MM.1S (cell line): Measurements from ENCODE around the gene SLC38A10.

Experiments
- CTCF ChIP-seq: fragments of 300-600 bp; sonication (generic); IDR thresholded peaks from 2 replicates; pipeline ENCODE4 v1.5.1; 2016; ENCODE audit warnings: antibody characterized with exemption, low read length, mixed read lengths
- EZH2phosphoT487 ChIP-seq: fragments of 300-600 bp; sonication (generic); IDR thresholded peaks from 2 replicates; pipeline ENCODE4 v1.6.1; 2018; ENCODE audit warnings: antibody characterized with exemption, low read length

DNA sequence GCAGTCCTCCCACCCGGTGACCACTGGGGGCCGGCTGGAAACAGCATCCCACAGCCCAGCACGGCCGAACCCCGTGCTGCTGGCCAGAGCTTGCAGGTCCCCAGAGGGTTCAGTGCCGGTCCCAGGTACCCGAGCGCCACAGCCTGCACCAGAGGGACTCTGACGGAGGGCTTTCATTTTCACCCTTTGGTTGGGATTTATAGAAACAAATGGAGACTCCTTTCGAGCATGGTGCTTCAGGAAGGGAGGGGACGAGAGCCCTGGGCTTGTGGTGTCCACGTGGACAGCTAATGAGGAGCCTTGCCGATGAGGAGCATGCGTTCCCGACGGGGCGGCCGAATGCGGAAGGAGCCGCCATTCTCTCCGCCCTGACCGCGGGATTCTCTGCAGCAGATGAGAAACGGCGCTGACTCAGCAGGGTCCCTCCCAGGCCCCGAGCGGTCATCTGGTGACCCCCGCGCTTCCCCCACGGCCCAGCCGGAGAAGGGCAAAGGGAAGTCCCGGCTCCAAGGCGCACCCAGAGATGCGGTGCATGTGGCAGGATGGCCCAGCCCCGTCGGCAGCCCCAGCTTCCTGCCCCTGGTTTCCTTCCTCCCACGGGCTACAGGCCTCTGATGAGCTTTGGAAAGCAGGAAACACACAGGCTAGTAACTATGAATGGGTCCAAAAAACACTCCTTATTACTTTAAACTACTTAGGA is 9.8 kb downstream of the SLC38A10 start:
- no peak for TF ChIP-seq CTCF
- no peak for TF ChIP-seq EZH2phosphoT487
